LNCaP clone FGC (cell line): ENCODE results near the gene TTC21A.

Experiments
- DNase-seq: peaks from one replicate; pipeline ENCODE4 v3.0.0-alpha.2; 2011; ENCODE audit warnings: low read depth
- H3K4me3 ChIP-seq: 2 replicates; pipeline ENCODE4 v1.5.1; 2011; ENCODE audit warnings: mild to moderate bottlenecking, low read depth, low read length, control low read depth
- CTCF ChIP-seq: IDR thresholded peaks from 2 replicates; pipeline ENCODE4 v1.5.1; 2012; ENCODE audit warnings: mild to moderate bottlenecking; ENCODE audit not compliant: control insufficient read depth, insufficient read depth; ENCODE audit errors: extremely low read depth

TTC21A gene

GRCh38 chr3:39185326-39185958 is 78.0 kb downstream of the TTC21A start:
- no peak for DNase-seq
- no peak overlapping the region for H3K4me3 ChIP-seq
- no peak for TF ChIP-seq CTCF

GRCh38 chr3:39185959-39186691 is 78.6 kb downstream of the TTC21A start:
- no peak for TF ChIP-seq CTCF
- H3K4me3 ChIP-seq = no peak overlapping the region
- no peak for DNase-seq

- TF ChIP-seq CTCF = no peak
- DNase-seq = no peak
- no peak overlapping the region for H3K4me3 ChIP-seq
Observed at GRCh38 chr3:39186692-39187151, 79.2 kb downstream of the TTC21A start.

- TF ChIP-seq CTCF = no peak
- no peak for DNase-seq
Observed at GRCh38 chr3:39187372-39188155, 80.1 kb downstream of the TTC21A start.

More at GRCh38 chr3:39187372-39188155, 80.1 kb downstream of the TTC21A start:
- no peak overlapping the region for H3K4me3 ChIP-seq
